Measurements from ENCODE around the gene CLIC1.

The CLIC1 gene

GRCh38 chr6:31768363-31769257 lies 32.3 kb upstream of the CLIC1 start:
- DNase-seq (ENCODE audit: low read depth, low spot score): no peak

- DNase-seq (ENCODE audit: low read depth, low spot score): no peak
These were observed 30.8 kb upstream of the CLIC1 start for GRCh38 chr6:31767096-31767645.

- peak; percentile 21 for DNase-seq (ENCODE audit: low read depth, low spot score)
These were observed 29.8 kb upstream of the CLIC1 start for GRCh38 chr6:31765910-31766794.

GRCh38 chr6:31765559-31765909 lies 29.2 kb upstream of the CLIC1 start:
- no peak for DNase-seq (ENCODE audit: low read depth, low spot score)

GRCh38 chr6:31764198-31764597 lies 27.9 kb upstream of the CLIC1 start:
- DNase-seq (ENCODE audit: low read depth, low spot score): no peak

- peak; percentile 66 for DNase-seq (ENCODE audit: low read depth, low spot score)
These were observed 27.2 kb upstream of the CLIC1 start for GRCh38 chr6:31763619-31763940.

- no peak for DNase-seq (ENCODE audit: low read depth, low spot score)
These were observed 26.7 kb upstream of the CLIC1 start for GRCh38 chr6:31762878-31763618.

GRCh38 chr6:31762356-31762755 lies 26.0 kb upstream of the CLIC1 start, which contains the start of gene SAPCD1:
SAPCD1 (plus strand) TSS chr6:31762656; CDS start chr6:31763055, 399 bp downstream.
- no peak for DNase-seq (ENCODE audit: low read depth, low spot score)

GRCh38 chr6:31761343-31761742 lies 25.0 kb upstream of the CLIC1 start:
- DNase-seq (ENCODE audit: low read depth, low spot score): no peak

- DNase-seq (ENCODE audit: low read depth, low spot score): no peak
These were observed 24.5 kb upstream of the CLIC1 start for GRCh38 chr6:31760790-31761189.

GRCh38 chr6:31758281-31758680 lies 22.0 kb upstream of the CLIC1 start:
- no peak for DNase-seq (ENCODE audit: low read depth, low spot score)

- DNase-seq (ENCODE audit: low read depth, low spot score): peak; percentile 65
These were observed 16.5 kb upstream of the CLIC1 start for GRCh38 chr6:31752739-31753319.

GRCh38 chr6:31750411-31751022 lies 14.2 kb upstream of the CLIC1 start:
- DNase-seq (ENCODE audit: low read depth, low spot score): peak; percentile 43

GRCh38 chr6:31749301-31750036 lies 13.1 kb upstream of the CLIC1 start:
- no peak for DNase-seq (ENCODE audit: low read depth, low spot score)

- DNase-seq (ENCODE audit: low read depth, low spot score): no peak
These were observed 8.1 kb upstream of the CLIC1 start for GRCh38 chr6:31744422-31744821.

GRCh38 chr6:31742894-31743293 lies 6.6 kb upstream of the CLIC1 start:
- DNase-seq (ENCODE audit: low read depth, low spot score): no peak

GRCh38 chr6:31741815-31742214 lies 5.5 kb upstream of the CLIC1 start:
- DNase-seq (ENCODE audit: low read depth, low spot score): no peak

GRCh38 chr6:31740397-31741223 lies 4.3 kb upstream of the CLIC1 start:
- no peak for DNase-seq (ENCODE audit: low read depth, low spot score)
